H9 (cell line): Measurements from ENCODE around the gene GGNBP2. TPM values are rescaled to one million over a fixed set of nuclear protein-coding genes. Genes with fewer than 3 reads are reported as not detected.

Experiments used
- DNase-seq: peaks from one replicate; pipeline ENCODE4 v3.0.0-alpha.2; 2017
- H2AFZ ChIP-seq: one replicate; pipeline ENCODE4 v1.6.1; 2013; ENCODE audit warnings: mild to moderate bottlenecking, low read length, control low read depth, moderate library complexity
- H2AK5ac ChIP-seq: 2 replicates; pipeline ENCODE4 v1.6.1; 2013; ENCODE audit warnings: low read length, control low read depth, mixed read lengths; ENCODE audit not compliant: insufficient read length
- H2BK120ac ChIP-seq: one replicate; pipeline ENCODE4 v1.6.1; 2013; ENCODE audit warnings: low read depth, mild to moderate bottlenecking, low read length, control low read depth, inconsistent platforms; ENCODE audit not compliant: poor library complexity, severe bottlenecking
- H2BK12ac ChIP-seq: 2 replicates; pipeline ENCODE4 v1.6.1; 2013; ENCODE audit warnings: low read length, control low read depth, mixed read lengths, low read depth; ENCODE audit not compliant: insufficient read length
- H2BK15ac ChIP-seq: 2 replicates; pipeline ENCODE4 v1.6.1; 2013; ENCODE audit warnings: low read depth, low read length, control low read depth
- H2BK20ac ChIP-seq: one replicate; pipeline ENCODE4 v1.6.1; 2013; ENCODE audit warnings: low read depth, mild to moderate bottlenecking, low read length, control low read depth, inconsistent platforms; ENCODE audit not compliant: poor library complexity, severe bottlenecking
- H2BK5ac ChIP-seq: 2 replicates; pipeline ENCODE4 v1.6.1; 2013; ENCODE audit warnings: low read length, control low read depth, mixed read lengths; ENCODE audit not compliant: insufficient read length
- H3K14ac ChIP-seq: 2 replicates; pipeline ENCODE4 v1.6.1; 2013; ENCODE audit warnings: low read length, control low read depth; ENCODE audit not compliant: insufficient read depth
- H3K18ac ChIP-seq: 2 replicates; pipeline ENCODE4 v1.6.1; 2013; ENCODE audit warnings: low read depth, mild to moderate bottlenecking, mixed read lengths, low read length, control low read depth; ENCODE audit not compliant: insufficient read length
- H3K23ac ChIP-seq: 2 replicates; pipeline ENCODE4 v1.6.1; 2013; ENCODE audit warnings: low read length, control low read depth, mixed read lengths, low read depth; ENCODE audit not compliant: insufficient read length
- H3K23me2 ChIP-seq: 2 replicates; pipeline ENCODE4 v1.6.1; 2013; ENCODE audit warnings: low read depth, mild to moderate bottlenecking, mixed read lengths, low read length, control low read depth; ENCODE audit not compliant: insufficient read length, poor library complexity, severe bottlenecking
- H3K27ac ChIP-seq: 2 replicates; pipeline ENCODE4 v1.5.1; 2013; ENCODE audit warnings: low read length, control low read depth, mixed read lengths, low read depth; ENCODE audit not compliant: insufficient read length
- H3K27me3 ChIP-seq: 2 replicates; pipeline ENCODE4 v1.6.1; 2013; ENCODE audit warnings: low read length, control low read depth, inconsistent platforms; ENCODE audit not compliant: insufficient read depth
- H3K4ac ChIP-seq: 2 replicates; pipeline ENCODE4 v1.6.1; 2013; ENCODE audit warnings: low read depth, mild to moderate bottlenecking, control low read depth, inconsistent platforms, low read length, moderate library complexity
- H3K4me1 ChIP-seq: 2 replicates; pipeline ENCODE4 v1.6.1; 2013; ENCODE audit warnings: low read length, control low read depth, inconsistent platforms; ENCODE audit not compliant: insufficient read depth
- H3K4me2 ChIP-seq: 2 replicates; pipeline ENCODE4 v1.6.1; 2013; ENCODE audit warnings: low read length, control low read depth, mixed read lengths; ENCODE audit not compliant: insufficient read length, insufficient read depth
- H3K56ac ChIP-seq: 2 replicates; pipeline ENCODE4 v1.6.1; 2013; ENCODE audit warnings: low read depth, mild to moderate bottlenecking, mixed read lengths, low read length, control low read depth; ENCODE audit not compliant: insufficient read length
- H3K79me1 ChIP-seq: 2 replicates; pipeline ENCODE4 v1.6.1; 2013; ENCODE audit warnings: low read depth, mild to moderate bottlenecking, moderate library complexity, low read length, control low read depth, inconsistent platforms; ENCODE audit not compliant: insufficient read depth, poor library complexity, severe bottlenecking
- H3K79me2 ChIP-seq: 2 replicates; pipeline ENCODE4 v1.6.1; 2013; ENCODE audit warnings: low read length, control low read depth, inconsistent platforms; ENCODE audit not compliant: insufficient read depth
- H3K9ac ChIP-seq: 2 replicates; pipeline ENCODE4 v1.6.1; 2013; ENCODE audit warnings: low read length, control low read depth, mixed read lengths; ENCODE audit not compliant: insufficient read length; ENCODE audit errors: extremely low read depth
- H3K9me3 ChIP-seq: one replicate; pipeline ENCODE4 v1.6.1; 2013; ENCODE audit warnings: low read depth, low read length, inconsistent platforms; ENCODE audit not compliant: control insufficient read depth
- H3T11ph ChIP-seq: one replicate; pipeline ENCODE4 v1.6.1; 2013; ENCODE audit warnings: mild to moderate bottlenecking, low read length, control low read depth, inconsistent platforms
- H4K20me1 ChIP-seq: one replicate; pipeline ENCODE4 v1.6.1; 2013; ENCODE audit not compliant: control insufficient read depth, insufficient read length, insufficient read depth
- H4K5ac ChIP-seq: 2 replicates; pipeline ENCODE4 v1.6.1; 2013; ENCODE audit warnings: low read depth, mild to moderate bottlenecking, mixed read lengths, low read length, control low read depth; ENCODE audit not compliant: insufficient read length
- H4K8ac ChIP-seq: replicated peaks from 2 replicates; pipeline ENCODE4 v1.6.1; 2013; ENCODE audit warnings: low read length, control low read depth, mixed read lengths, low read depth; ENCODE audit not compliant: insufficient read length
- H4K91ac ChIP-seq: 2 replicates; pipeline ENCODE4 v1.6.1; 2013; ENCODE audit warnings: low read depth, mild to moderate bottlenecking, moderate library complexity, mixed read lengths, low read length, control low read depth; ENCODE audit not compliant: insufficient read length
- H3K27ac Mint-ChIP-seq, 3 experiments: 2 replicates in 2 of 3; 3 replicates in 1 of 3; pipeline ENCODE4 v1.8.0; 2020 to 2021; ENCODE audit warnings: mixed read lengths in 3 of 3, mild to moderate bottlenecking in 1 of 3, moderate library complexity in 1 of 3
- H3K27me3 Mint-ChIP-seq: 2 replicates; pipeline ENCODE4 v1.8.0; 2021; ENCODE audit warnings: low read depth, mild to moderate bottlenecking, moderate library complexity, mixed read lengths
- H3K36me3 Mint-ChIP-seq, 3 experiments: 2 replicates in 2 of 3; 3 replicates in 1 of 3; pipeline ENCODE4 v1.8.0; 2020 to 2021; ENCODE audit warnings: low read depth in 3 of 3, mixed read lengths in 3 of 3; ENCODE audit not compliant: insufficient read depth in 1 of 3
- H3K4me1 Mint-ChIP-seq, 2 experiments: 2 replicates each; pipeline ENCODE4 v1.8.0; 2020; ENCODE audit warnings: mixed read lengths in 2 of 2
- H3K4me3 Mint-ChIP-seq, 2 experiments: 2 replicates in 1 of 2; 3 replicates in 1 of 2; pipeline ENCODE4 v1.8.0; 2020 to 2021; ENCODE audit warnings: mild to moderate bottlenecking in 2 of 2, mixed read lengths in 2 of 2, moderate library complexity in 1 of 2
- H3K9me3 Mint-ChIP-seq, 2 experiments: 2 replicates in 1 of 2; 3 replicates in 1 of 2; pipeline ENCODE4 v1.8.0; 2020; ENCODE audit warnings: mild to moderate bottlenecking in 2 of 2, mixed read lengths in 2 of 2, moderate library complexity in 1 of 2
- CTCF ChIP-seq: fragments of 200-600 bp; sonication (generic); conservative IDR thresholded peaks from 3 replicates; pipeline ENCODE4 v1.8.0; 2021; ENCODE audit warnings: antibody characterized with exemption, mild to moderate bottlenecking
- WGBS: extraction: QIAGEN DNeasy Blood & Tissue Kit; methylation state at CpG from one replicate; pipeline ENCODE4 v1.1.7; 2013; ENCODE audit warnings: missing lambda C conversion rate, low lambda C conversion rate, mixed read lengths; ENCODE audit not compliant: insufficient read length; ENCODE audit errors: extremely low coverage; 5-methylcytosine and 5-hydroxymethylcytosine counted together
- total RNA-seq: library from RNA; stranded (reverse); gene quantifications from 2 replicates; pipeline ENCODE4 v1.2.1, GENCODE V29; 2021

Gene GGNBP2
- total RNA-seq, 1 experiment from 2014 or later = 52.8 TPM

DNA sequence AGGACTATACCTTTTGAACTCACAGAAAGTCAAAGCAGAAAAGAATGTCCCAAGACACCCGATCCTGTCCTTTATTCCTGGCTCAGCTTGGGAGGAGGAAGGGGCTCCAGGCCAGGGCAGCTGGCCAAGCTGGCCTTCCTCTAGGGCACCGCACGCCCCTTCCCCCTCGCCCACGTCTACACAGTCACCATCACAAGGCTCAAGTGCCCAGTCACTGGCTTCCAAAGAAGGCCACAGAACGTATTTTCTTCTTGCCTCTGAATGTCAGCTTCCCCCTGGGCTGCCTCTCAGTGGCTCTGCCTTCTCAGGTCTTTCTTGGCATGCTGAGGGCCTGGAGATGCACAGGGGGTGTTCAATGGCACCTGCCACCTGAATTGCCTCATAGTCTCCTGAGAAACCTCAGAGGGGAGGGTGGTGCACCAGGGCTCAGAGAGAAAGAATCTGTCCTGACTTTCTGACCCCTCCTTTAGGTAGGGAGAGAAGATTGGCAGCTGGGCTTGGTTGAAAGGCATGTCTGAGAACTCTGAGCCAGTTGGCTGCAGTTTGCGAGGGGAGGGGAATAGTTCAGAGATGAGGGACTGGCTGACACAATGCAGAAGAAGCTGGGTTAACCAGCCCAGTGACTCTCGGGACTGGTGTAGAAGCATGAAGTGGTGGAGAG lies 49.1 kb downstream of the GGNBP2 start:
- H3K23me2 ChIP-seq = peaks cover 8% of the 10 kb centered on the region
- no peak overlapping the region for H3T11ph ChIP-seq
- H2BK5ac ChIP-seq = no peak overlapping the region
- no peak overlapping the region for H3K18ac ChIP-seq
- no peaks in the 10 kb centered on the region for H3K27me3 Mint-ChIP-seq
- no peaks in the 10 kb centered on the region for H3K9me3 ChIP-seq
- H3K27ac Mint-ChIP-seq = peak overlapping the region in 1 of 3 experiments; percentile 37; a peak in 3 of 7 replicates
- DNase-seq = no peak
- H3K23ac ChIP-seq = no peak overlapping the region
- TF ChIP-seq CTCF = no peak
- H3K36me3 Mint-ChIP-seq = peaks cover 9 to 37% (median 34%) of the 10 kb centered on the region in 3 experiments; a peak in 6 of 7 replicates
- no peak overlapping the region for H3K56ac ChIP-seq
- no peak overlapping the region for H2BK12ac ChIP-seq
- H3K27me3 ChIP-seq = no peaks in the 10 kb centered on the region
- no peak overlapping the region for H2BK120ac ChIP-seq
- H3K4me2 ChIP-seq = peak overlapping the region; percentile 57
- peak overlapping the region; percentile 17 to 82; a peak in 2 of 5 replicates for H3K4me3 Mint-ChIP-seq
- no peak overlapping the region for H2AFZ ChIP-seq
- H3K27ac ChIP-seq = no peak overlapping the region
- H3K4me1 ChIP-seq = no peaks in the 10 kb centered on the region; the same call in 1 of the 2 replicates
- no peak overlapping the region for H2AK5ac ChIP-seq
- H3K79me1 ChIP-seq = no peaks in the 10 kb centered on the region
- H4K20me1 ChIP-seq = no peaks in the 10 kb centered on the region
- peaks cover 25 to 26% of the 10 kb centered on the region in 2 experiments for H3K4me1 Mint-ChIP-seq
- H2BK20ac ChIP-seq = no peak overlapping the region
- H3K79me2 ChIP-seq = no peaks in the 10 kb centered on the region
- no peak overlapping the region for H4K91ac ChIP-seq
- no peak overlapping the region for H2BK15ac ChIP-seq
- no peak overlapping the region for H4K5ac ChIP-seq
- no CpG with 5 or more reads among the region's 8 CpGs for WGBS
- no peak overlapping the region for H3K4ac ChIP-seq
- H3K14ac ChIP-seq = no peak overlapping the region
- no peak overlapping the region for H3K9ac ChIP-seq
- H4K8ac ChIP-seq = no peak overlapping the region
- H3K9me3 Mint-ChIP-seq = no peaks in the 10 kb centered on the region
